GM12878 (cell line): ENCODE data around the gene XPNPEP2. TPM values are rescaled to one million over a fixed set of nuclear protein-coding genes. Genes with fewer than 3 reads are reported as not detected.

Experiments
- ATAC-seq: fragments of 200-7000 bp; cut with Tn5 transposase; 3 replicates; pipeline ENCODE4 v1.9.1; 2020; ENCODE audit warnings: mild to moderate bottlenecking, moderate library complexity
- BruUV-seq: library from RNA; stranded (reverse); fragments of 400-500 nt; replicated peaks from 2 replicates; lab custom pipeline; 2021; lab: Mats Ljungman, UMichigan
- CTCF ChIA-PET: fragments of 300-600 bp; sonication (Branson Sonifier 250); formaldehyde crosslinking; extraction: SDS; loops from one replicate; lab custom pipeline; 2021; ENCODE audit warnings: inconsistent platforms; lab: Yijun Ruan, JAX
- POLR2A ChIA-PET: fragments of 350-600 bp; formaldehyde crosslinking; extraction: SDS; loops from one replicate; lab custom pipeline; 2021; ENCODE audit warnings: inconsistent platforms; lab: Charles Lee
- RAD21 ChIA-PET: fragments of 300-600 bp; sonication (Branson Sonifier 250); formaldehyde crosslinking; loops from one replicate; lab custom pipeline; 2023; ENCODE audit warnings: antibody characterized with exemption; ENCODE audit not compliant: unreplicated experiment; lab: Charles Lee
- SMC1A ChIA-PET: fragments of 300-600 bp; sonication (Branson Sonifier 250); formaldehyde crosslinking; loops from one replicate; lab custom pipeline; 2023; ENCODE audit not compliant: unreplicated experiment, uncharacterized antibody; lab: Charles Lee
- DNase-seq: peaks from one replicate; pipeline ENCODE4 v3.0.0-alpha.2; 2011; ENCODE audit warnings: low read depth, low spot score
- FAIRE-seq: peaks from 3 replicates; lab custom pipeline; 2011; peaks lifted over from hg19 to GRCh38; lab: Jason Lieb, UNC
- H2AFZ ChIP-seq: 2 replicates; pipeline ENCODE4 v1.6.0; 2011; ENCODE audit warnings: low read depth, low read length, control low read depth; ENCODE audit not compliant: control insufficient read depth
- H3K27ac ChIP-seq: 2 replicates; pipeline ENCODE4 v1.5.1; 2011; ENCODE audit warnings: control low read depth; ENCODE audit not compliant: control insufficient read depth, insufficient read depth
- H3K27me3 ChIP-seq, 2 experiments: replicated peaks in 1 of 2; 2 replicates each; pipeline versions ENCODE4 v1.6.0 to v1.6.1; 2011; ENCODE audit warnings: low read length in 1 of 2; ENCODE audit not compliant: control insufficient read depth in 2 of 2, insufficient read depth in 2 of 2
- H3K36me3 ChIP-seq, 2 experiments: 2 replicates each; pipeline ENCODE4 v1.5.1; 2011; ENCODE audit warnings: low read length in 1 of 2; ENCODE audit not compliant: control insufficient read depth in 2 of 2, insufficient read depth in 2 of 2
- H3K4me1 ChIP-seq: 2 replicates; pipeline ENCODE4 v1.6.1; 2011; ENCODE audit warnings: mild to moderate bottlenecking, low read length, moderate library complexity, mixed read lengths; ENCODE audit not compliant: control insufficient read depth, insufficient read depth
- H3K4me2 ChIP-seq: 2 replicates; pipeline ENCODE4 v1.6.0; 2011; ENCODE audit warnings: control low read depth; ENCODE audit not compliant: control insufficient read depth, insufficient read depth
- H3K4me3 ChIP-seq: fragments of 200-600 bp; sonication (generic); 2 replicates; pipeline ENCODE4 v1.5.1; 2016
- H3K79me2 ChIP-seq: 2 replicates; pipeline ENCODE4 v1.6.0; 2011; ENCODE audit warnings: low read length; ENCODE audit not compliant: control insufficient read depth, insufficient read depth
- H3K9ac ChIP-seq: 2 replicates; pipeline ENCODE4 v1.8.0; 2011; ENCODE audit warnings: low read length, control low read depth, mixed read lengths; ENCODE audit not compliant: control insufficient read depth, insufficient read depth
- H3K9me3 ChIP-seq: replicated peaks from 3 replicates; pipeline ENCODE4 v1.5.1; 2011; ENCODE audit warnings: mild to moderate bottlenecking, low read length; ENCODE audit not compliant: control insufficient read depth, insufficient read depth
- H4K20me1 ChIP-seq: 2 replicates; pipeline ENCODE4 v1.6.0; 2011; ENCODE audit not compliant: control insufficient read depth, insufficient read depth
- FOXM1 ChIP-seq: IDR thresholded peaks from 2 replicates; pipeline ENCODE4 v1.6.1; 2012; ENCODE audit warnings: low read depth, mild to moderate bottlenecking, inconsistent platforms, low read length, moderate library complexity
- IKZF1 ChIP-seq: fragments of 450-650 bp; conservative IDR thresholded peaks from 2 replicates; pipeline ENCODE4 v1.6.1; 2017; ENCODE audit warnings: antibody characterized with exemption, mild to moderate bottlenecking
- IKZF2 ChIP-seq, 2 experiments: fragments of 450-650 bp; IDR thresholded peaks; 2 replicates each; pipeline ENCODE4 v1.6.1; 2017; ENCODE audit warnings: mild to moderate bottlenecking in 2 of 2, moderate library complexity in 2 of 2
- MLLT1 ChIP-seq: fragments of 450-650 bp; IDR thresholded peaks from 2 replicates; pipeline ENCODE4 v1.6.1; 2016; ENCODE audit warnings: mild to moderate bottlenecking
- NFXL1 ChIP-seq: fragments of 450-650 bp; IDR thresholded peaks from 2 replicates; pipeline ENCODE4 v1.6.1; 2017; ENCODE audit warnings: antibody characterized with exemption, mild to moderate bottlenecking, borderline replicate concordance
- POU2F2 ChIP-seq: IDR thresholded peaks from 3 replicates; pipeline ENCODE4 v1.6.1; 2011; ENCODE audit warnings: low read depth, mild to moderate bottlenecking, low read length, borderline replicate concordance
- RCOR1 ChIP-seq: conservative IDR thresholded peaks from 2 replicates; pipeline ENCODE4 v1.6.1; 2012; ENCODE audit warnings: low read depth, low read length, improper control_type of control experiment
- STAT1 ChIP-seq: fragments of 450-650 bp; conservative IDR thresholded peaks from 2 replicates; pipeline ENCODE4 v1.6.1; 2014; ENCODE audit warnings: antibody characterized with exemption, mild to moderate bottlenecking
- ZNF217 ChIP-seq: fragments of 450-650 bp; IDR thresholded peaks from 2 replicates; pipeline ENCODE4 v1.6.1; 2017; ENCODE audit warnings: antibody characterized with exemption, mild to moderate bottlenecking
- ZNF687 ChIP-seq: fragments of 450-650 bp; IDR thresholded peaks from 2 replicates; pipeline ENCODE4 v1.6.1; 2017; ENCODE audit warnings: mild to moderate bottlenecking, moderate library complexity
- WGBS: methylation state at CpG from one replicate; pipeline ENCODE4 v1.1.6; 2016; ENCODE audit warnings: low lambda C conversion rate; ENCODE audit not compliant: insufficient replicate concordance, insufficient coverage; ENCODE audit errors: missing lambda C conversion rate; 5-methylcytosine and 5-hydroxymethylcytosine counted together
- in situ Hi-C: fragments of 300-500 bp; cut with MboI; formaldehyde crosslinking; loops from 9 replicates; pipeline ENCODE4 v1.14.3; 2018; ENCODE audit warnings: mixed read lengths
- intact Hi-C: fragments of 100-400 bp; cut with micrococcal nuclease; formaldehyde crosslinking; loops from one replicate; pipeline ENCODE4 v1.14.2; 2022; ENCODE audit not compliant: unreplicated experiment
- polyA plus RNA-seq, 11 experiments: library from polyadenylated mRNA; depleted of rRNA in 4 of 11; unstranded in 6 of 11; stranded (reverse) in 5 of 11; fragments of >200 nt; fragmentation: Nextera tagmentation in 4 of 11; fragmentation: Illumina TruSeq in 1 of 11; extraction: Ambion mirVana in 4 of 11; extraction: Trizol in 1 of 11; gene quantifications; 1 replicate in 1 of 11; 2 replicates in 10 of 11; pipeline versions ENCODE4 v1.2.1 to v1.2.3, GENCODE V29; 2011 to 2016; ENCODE audit warnings: inconsistent platforms in 2 of 11, missing spikeins in 2 of 11, low read depth in 1 of 11
- total RNA-seq, 4 experiments: library from RNA; depleted of rRNA in 3 of 4; stranded (reverse); fragments of >200 nt in 3 of 4; fragmentation: Illumina TruSeq in 1 of 4; extraction: Trizol in 1 of 4; gene quantifications; 2 replicates each; pipeline versions ENCODE4 v1.2.1 to v1.2.3, GENCODE V29; 2013 to 2021

XPNPEP2 gene
- total and polyA plus RNA-seq, 10 of the 15 experiments (the other 5 are each of a cell fraction or from before 2014, with no cell fraction given): 0.04 to 0.37 (median 0.15) TPM

GRCh38 chrX:129769467-129770154 lies 30.8 kb downstream of the XPNPEP2 start (continued):
- TF ChIP-seq MLLT1: peak; percentile 89
- TF ChIP-seq FOXM1: 0 out of 2 replicates have a peak, but pooled peaks have one; percentile 26
- TF ChIP-seq, all 136 proteins: peak for 34

GRCh38 chrX:129771266-129771995 lies 32.7 kb downstream of the XPNPEP2 start:
- FAIRE-seq (peak; percentile 23), DNase-seq (no peak), ATAC-seq (no peak)
- WGBS: 53% methylated on average over 14 of the region's 14 CpGs
- H4K20me1 ChIP-seq: no peaks in the 10 kb centered on the region
- no peak overlapping the region for H3K4me2 ChIP-seq
- H3K9ac ChIP-seq: no peak overlapping the region; the same call in 1 of the 2 replicates
- SMC1A ChIA-PET: interaction anchor here (1.5 to 9.2 kb wide), 4 partner anchors 8 to 52 kb away, joined by 3 to 165 read pairs (median 39); partner anchors contain the start of gene SASH3
- in situ Hi-C loops: no loop called here
- no peaks in the 10 kb centered on the region for H3K27me3 ChIP-seq
- no peaks in the 10 kb centered on the region for H3K9me3 ChIP-seq
- TF ChIP-seq IKZF2 (IDR thresholded peaks at IDR 0.05) (0 out of 4 replicates have a peak, but pooled peaks of 1 of the 2 experiments have one; percentile 8), RCOR1 (no peak), POU2F2 (no peak), ZNF217 (no peak), ZNF687 (peak; percentile 68), STAT1 (no peak), IKZF1 (0 out of 2 replicates have a peak, but pooled peaks have one; percentile 13), NFXL1 (no peak)
- H3K36me3 ChIP-seq: no peaks in the 10 kb centered on the region
- intact Hi-C loops: loop anchor here (10.0 kb wide), 1 partner anchor 403 kb away; the partner anchor contains the start of gene RAB33A
- RAD21 ChIA-PET: interaction anchor here (0.9 to 10.0 kb wide), 9 partner anchors 8 to 154 kb away, joined by 3 to 166 read pairs (median 4); partner anchors contain the start of gene SASH3
- no TSS peak for BruUV-seq
- no peak overlapping the region for H3K4me3 ChIP-seq
- peak overlapping the region; percentile 35 for H2AFZ ChIP-seq
- CTCF ChIA-PET: interaction anchor here (1.3 to 8.5 kb wide), 4 partner anchors 8 to 52 kb away, joined by 3 to 66 read pairs (median 18); partner anchors contain the start of gene SASH3
- H3K27ac ChIP-seq: peak overlapping the region; percentile 86
- H3K79me2 ChIP-seq: peaks cover 2% of the 10 kb centered on the region; the same call in 1 of the 2 replicates
- peaks cover 61% of the 10 kb centered on the region for H3K4me1 ChIP-seq
- POLR2A ChIA-PET: interaction anchor here (0.5 to 10.1 kb wide), 6 partner anchors 9 to 350 kb away, joined by 3 to 169 read pairs (median 5); partner anchors contain the start of gene SASH3
